Measurements from ENCODE around the gene TTC17.

The TTC17 gene

GRCh38 chr11:43541993-43542392 lies 183.3 kb downstream of the TTC17 start:
- no peak overlapping the region for H3K4me3 Mint-ChIP-seq
- no peaks in the 10 kb centered on the region for H3K36me3 Mint-ChIP-seq (ENCODE audit: insufficient read depth)
- H3K9me3 Mint-ChIP-seq, result no peaks in the 10 kb centered on the region
- no peak overlapping the region for H3K27ac Mint-ChIP-seq
- no peaks in the 10 kb centered on the region for H3K4me1 Mint-ChIP-seq (ENCODE audit: low read depth in 2 of 2)
- ATAC-seq (replicated peaks) (no peak), DNase-seq (no peak)
- H3K27me3 Mint-ChIP-seq, result peaks cover 61 to 82% of the 10 kb centered on the region in 2 donors

- Mint-ChIP-seq H3K4me3 (no peak overlapping the region), H3K4me1 (ENCODE audit: low read depth in 2 of 2) (no peaks in the 10 kb centered on the region), H3K27me3 (peaks cover 52 to 75% of the 10 kb centered on the region in 2 donors), H3K36me3 (ENCODE audit: insufficient read depth) (no peaks in the 10 kb centered on the region), H3K9me3 (no peaks in the 10 kb centered on the region), H3K27ac (no peak overlapping the region)
- DNase-seq (no peak), ATAC-seq (replicated peaks) (no peak)
Observed at GRCh38 chr11:43542750-43543712, 184.3 kb downstream of the TTC17 start.

All from effector memory CD8-positive, alpha-beta T cell (primary cell).